DMS53 (cell line): ENCODE measurements around the gene LTB.

Experiments used
- DNase-seq: peaks from one replicate; lab custom pipeline; 2025; lab: John Stamatoyannopoulos, UW

Gene LTB

GRCh38 chr6:31582230-31582643 lies at the start of gene LTB:
TSS of gene LTB (minus strand) at chr6:31582424. CDS start at chr6:31582417, 7 bp downstream.
- DNase-seq, result peak; percentile 14

GRCh38 chr6:31631681-31632278 lies 49.6 kb upstream of the LTB start:
- no peak for DNase-seq

- DNase-seq, result no peak
Observed at GRCh38 chr6:31631209-31631608, 49.0 kb upstream of the LTB start.

GRCh38 chr6:31630177-31630934 lies 48.1 kb upstream of the LTB start:
- no peak for DNase-seq

- no peak for DNase-seq
Observed at GRCh38 chr6:31629014-31629413, 46.8 kb upstream of the LTB start.

- no peak for DNase-seq
Observed at GRCh38 chr6:31627690-31628287, 45.6 kb upstream of the LTB start.

GRCh38 chr6:31626952-31627351 lies 44.7 kb upstream of the LTB start:
- no peak for DNase-seq

- no peak for DNase-seq
Observed at GRCh38 chr6:31624070-31624469, 41.8 kb upstream of the LTB start.

GRCh38 chr6:31622684-31623091 lies 40.5 kb upstream of the LTB start:
- no peak for DNase-seq

- no peak for DNase-seq
Observed at GRCh38 chr6:31621991-31622390, 39.8 kb upstream of the LTB start.

- DNase-seq, result no peak
Observed at GRCh38 chr6:31621320-31621939, 39.2 kb upstream of the LTB start.

- DNase-seq, result peak; percentile 89
Observed at GRCh38 chr6:31620586-31621319, 38.5 kb upstream of the LTB start, which contains the start of gene PRRC2A. TSS of gene PRRC2A (plus strand) at chr6:31620715. CDS start at chr6:31622790, 2,075 bp downstream.

GRCh38 chr6:31619805-31620585 lies 37.8 kb upstream of the LTB start:
- DNase-seq, result peak; percentile 99

- DNase-seq, result no peak
Observed at GRCh38 chr6:31617010-31617409, 34.8 kb upstream of the LTB start.

- DNase-seq, result no peak
Observed at GRCh38 chr6:31615748-31616147, 33.5 kb upstream of the LTB start.

- DNase-seq, result no peak
Observed at GRCh38 chr6:31614684-31615578, 32.7 kb upstream of the LTB start, which contains the start of gene AIF1. TSS of gene AIF1 (plus strand) at chr6:31615234. CDS start at chr6:31615330, 96 bp downstream.

- no peak for DNase-seq
Observed at GRCh38 chr6:31614075-31614619, 31.9 kb upstream of the LTB start.

GRCh38 chr6:31610968-31611367 lies 28.7 kb upstream of the LTB start:
- DNase-seq, result no peak

GRCh38 chr6:31609519-31610406 lies 27.5 kb upstream of the LTB start:
- no peak for DNase-seq
